ENCODE measurements around the gene STH.

STH gene

GRCh38 chr17:45968732-45969131 is 30.3 kb upstream of the STH start:
- Histone ChIP-seq H3K36me3 (ENCODE audit: control insufficient read depth, insufficient read depth, low read length) (no peaks in the 10 kb centered on the region), H3K4ac (ENCODE audit: low read depth, low read length) (no peak overlapping the region), H3K9ac (ENCODE audit: low read length) (no peak overlapping the region), H4K5ac (ENCODE audit: low read length) (no peak overlapping the region), H3K4me1 (ENCODE audit: control insufficient read depth, low read depth, low read length) (peaks cover 4% of the 10 kb centered on the region), H3K56ac (ENCODE audit: low read length) (no peak overlapping the region), H3K18ac (ENCODE audit: low read length) (no peak overlapping the region), H2BK120ac (ENCODE audit: low read depth, low read length) (no peak overlapping the region), H3K27ac (ENCODE audit: low read depth, low read length) (no peak overlapping the region), H2BK15ac (replicated peaks; ENCODE audit: low read depth) (no peak overlapping the region), H3K4me3 (ENCODE audit: low read length) (no peak overlapping the region), H3K79me1 (ENCODE audit: low read length) (no peaks in the 10 kb centered on the region), H3K23ac (ENCODE audit: low read length) (no peak overlapping the region), H2BK5ac (ENCODE audit: low read length) (no peak overlapping the region), H4K8ac (ENCODE audit: low read depth, low read length) (no peak overlapping the region), H3K4me2 (ENCODE audit: low read length) (no peak overlapping the region), H3K79me2 (ENCODE audit: control insufficient read depth, insufficient read depth, low read length) (no peaks in the 10 kb centered on the region), H2AK5ac (ENCODE audit: low read length) (no peak overlapping the region), H3K27me3 (ENCODE audit: insufficient read depth, low read length, poor library complexity) (no peaks in the 10 kb centered on the region)
- no CpG with 5 or more reads among the region's 2 CpGs for WGBS (ENCODE audit: extremely low coverage, insufficient coverage, low lambda C conversion rate)
- no peak for DNase-seq

GRCh38 chr17:45969726-45970125 is 29.3 kb upstream of the STH start:
- H3K56ac ChIP-seq (ENCODE audit: low read length): no peak overlapping the region
- H3K36me3 ChIP-seq (ENCODE audit: control insufficient read depth, insufficient read depth, low read length): no peaks in the 10 kb centered on the region
- no peaks in the 10 kb centered on the region for H3K79me2 ChIP-seq (ENCODE audit: control insufficient read depth, insufficient read depth, low read length)
- peaks cover 4% of the 10 kb centered on the region for H3K4me1 ChIP-seq (ENCODE audit: control insufficient read depth, low read depth, low read length)
- no peak overlapping the region for H3K9ac ChIP-seq (ENCODE audit: low read length)
- WGBS (ENCODE audit: extremely low coverage, insufficient coverage, low lambda C conversion rate): 100% methylated on average over 2 of the region's 2 CpGs
- H3K27ac ChIP-seq (ENCODE audit: low read depth, low read length): no peak overlapping the region
- H2BK120ac ChIP-seq (ENCODE audit: low read depth, low read length): no peak overlapping the region
- no peak for DNase-seq
- H4K8ac ChIP-seq (ENCODE audit: low read depth, low read length): no peak overlapping the region
- H2BK5ac ChIP-seq (ENCODE audit: low read length): no peak overlapping the region
- no peak overlapping the region for H3K23ac ChIP-seq (ENCODE audit: low read length)
- H3K4ac ChIP-seq (ENCODE audit: low read depth, low read length): no peak overlapping the region
- H2BK15ac ChIP-seq (replicated peaks; ENCODE audit: low read depth): no peak overlapping the region
- no peaks in the 10 kb centered on the region for H3K27me3 ChIP-seq (ENCODE audit: insufficient read depth, low read length, poor library complexity)
- H4K5ac ChIP-seq (ENCODE audit: low read length): no peak overlapping the region
- no peaks in the 10 kb centered on the region for H3K79me1 ChIP-seq (ENCODE audit: low read length)
- H3K4me2 ChIP-seq (ENCODE audit: low read length): no peak overlapping the region
- H3K18ac ChIP-seq (ENCODE audit: low read length): no peak overlapping the region
- no peak overlapping the region for H2AK5ac ChIP-seq (ENCODE audit: low read length)
- no peak overlapping the region for H3K4me3 ChIP-seq (ENCODE audit: low read length)

GRCh38 chr17:45970659-45971058 is 28.4 kb upstream of the STH start:
- no peak overlapping the region for H3K4ac ChIP-seq (ENCODE audit: low read depth, low read length)
- no peak overlapping the region for H3K9ac ChIP-seq (ENCODE audit: low read length)
- no peak overlapping the region for H3K23ac ChIP-seq (ENCODE audit: low read length)
- no peak overlapping the region for H3K18ac ChIP-seq (ENCODE audit: low read length)
- no peaks in the 10 kb centered on the region for H3K79me2 ChIP-seq (ENCODE audit: control insufficient read depth, insufficient read depth, low read length)
- no peaks in the 10 kb centered on the region for H3K79me1 ChIP-seq (ENCODE audit: low read length)
- no peak overlapping the region for H2BK5ac ChIP-seq (ENCODE audit: low read length)
- H3K4me2 ChIP-seq (ENCODE audit: low read length): no peak overlapping the region
- no peak overlapping the region for H4K5ac ChIP-seq (ENCODE audit: low read length)
- no peaks in the 10 kb centered on the region for H3K36me3 ChIP-seq (ENCODE audit: control insufficient read depth, insufficient read depth, low read length)
- no peak overlapping the region for H2BK120ac ChIP-seq (ENCODE audit: low read depth, low read length)
- DNase-seq: no peak
- H3K4me3 ChIP-seq (ENCODE audit: low read length): no peak overlapping the region
- no peaks in the 10 kb centered on the region for H3K27me3 ChIP-seq (ENCODE audit: insufficient read depth, low read length, poor library complexity)
- no peak overlapping the region for H3K27ac ChIP-seq (ENCODE audit: low read depth, low read length)
- no CpG with 5 or more reads among the region's 3 CpGs for WGBS (ENCODE audit: extremely low coverage, insufficient coverage, low lambda C conversion rate)
- no peak overlapping the region for H2AK5ac ChIP-seq (ENCODE audit: low read length)
- H3K4me1 ChIP-seq (ENCODE audit: control insufficient read depth, low read depth, low read length): peaks cover 4% of the 10 kb centered on the region
- H2BK15ac ChIP-seq (replicated peaks; ENCODE audit: low read depth): no peak overlapping the region
- no peak overlapping the region for H3K56ac ChIP-seq (ENCODE audit: low read length)
- H4K8ac ChIP-seq (ENCODE audit: low read depth, low read length): no peak overlapping the region

- Histone ChIP-seq H3K4me3 (ENCODE audit: low read length) (no peak overlapping the region), H4K5ac (ENCODE audit: low read length) (no peak overlapping the region), H2AK5ac (ENCODE audit: low read length) (no peak overlapping the region), H3K4me2 (ENCODE audit: low read length) (no peak overlapping the region), H2BK5ac (ENCODE audit: low read length) (no peak overlapping the region), H2BK15ac (replicated peaks; ENCODE audit: low read depth) (no peak overlapping the region), H3K23ac (ENCODE audit: low read length) (no peak overlapping the region), H3K27me3 (ENCODE audit: insufficient read depth, low read length, poor library complexity) (no peaks in the 10 kb centered on the region), H3K27ac (ENCODE audit: low read depth, low read length) (no peak overlapping the region), H3K9ac (ENCODE audit: low read length) (no peak overlapping the region), H3K18ac (ENCODE audit: low read length) (no peak overlapping the region), H3K4me1 (ENCODE audit: control insufficient read depth, low read depth, low read length) (peaks cover 4% of the 10 kb centered on the region), H3K56ac (ENCODE audit: low read length) (no peak overlapping the region), H2BK120ac (ENCODE audit: low read depth, low read length) (no peak overlapping the region), H4K8ac (ENCODE audit: low read depth, low read length) (no peak overlapping the region), H3K36me3 (ENCODE audit: control insufficient read depth, insufficient read depth, low read length) (no peaks in the 10 kb centered on the region), H3K4ac (ENCODE audit: low read depth, low read length) (no peak overlapping the region), H3K79me2 (ENCODE audit: control insufficient read depth, insufficient read depth, low read length) (no peaks in the 10 kb centered on the region), H3K79me1 (ENCODE audit: low read length) (no peaks in the 10 kb centered on the region)
- no CpG with 5 or more reads among the region's 14 CpGs for WGBS (ENCODE audit: extremely low coverage, insufficient coverage, low lambda C conversion rate)
- DNase-seq: peak; percentile 54
Observed at GRCh38 chr17:45971698-45972141, 27.3 kb upstream of the STH start.

- DNase-seq: no peak
- WGBS (ENCODE audit: extremely low coverage, insufficient coverage, low lambda C conversion rate): no CpG with 5 or more reads among the region's 3 CpGs
Observed at GRCh38 chr17:45972531-45972930, 26.5 kb upstream of the STH start.

DNA sequence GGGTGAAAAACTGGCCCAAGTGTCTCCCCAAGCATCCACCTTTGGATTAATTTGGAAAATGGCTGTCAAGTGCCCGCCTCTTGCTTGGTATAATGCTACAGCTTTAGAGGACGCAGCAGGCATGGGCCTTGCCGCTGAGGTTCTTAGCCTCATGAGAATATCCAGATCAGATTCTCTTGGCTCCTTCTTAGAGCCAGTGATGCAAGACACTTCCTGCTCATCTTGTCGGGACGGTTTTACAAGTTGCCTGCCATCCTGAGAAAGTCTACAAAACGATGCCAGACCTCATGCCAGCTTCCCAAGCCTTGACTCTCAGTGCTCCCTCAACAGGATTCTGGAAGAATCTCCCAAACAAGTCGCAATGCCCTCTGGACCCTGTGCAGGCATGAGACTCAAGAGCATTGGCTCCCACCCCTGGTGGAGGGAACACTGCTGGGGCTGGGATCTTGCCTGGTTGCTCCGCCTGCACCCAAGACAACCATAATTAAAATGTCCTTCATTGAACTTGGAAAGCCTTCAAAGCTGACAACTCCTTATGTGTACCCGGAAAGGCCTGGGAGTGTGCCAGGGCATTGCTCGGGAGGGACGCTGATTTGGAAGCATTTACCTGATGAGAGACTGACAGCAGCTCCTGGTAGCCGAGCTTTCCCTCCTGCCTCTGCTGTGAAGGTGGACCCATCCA is 25.8 kb upstream of the STH start:
- Histone ChIP-seq H4K8ac (ENCODE audit: low read depth, low read length) (no peak overlapping the region), H3K56ac (ENCODE audit: low read length) (no peak overlapping the region), H3K23ac (ENCODE audit: low read length) (no peak overlapping the region), H3K4me3 (ENCODE audit: low read length) (no peak overlapping the region), H2AK5ac (ENCODE audit: low read length) (no peak overlapping the region), H3K4me1 (ENCODE audit: control insufficient read depth, low read depth, low read length) (peaks cover 2% of the 10 kb centered on the region), H3K79me2 (ENCODE audit: control insufficient read depth, insufficient read depth, low read length) (no peaks in the 10 kb centered on the region), H3K9ac (ENCODE audit: low read length) (no peak overlapping the region), H3K4ac (ENCODE audit: low read depth, low read length) (no peak overlapping the region), H2BK120ac (ENCODE audit: low read depth, low read length) (no peak overlapping the region), H3K4me2 (ENCODE audit: low read length) (no peak overlapping the region), H3K27ac (ENCODE audit: low read depth, low read length) (no peak overlapping the region), H2BK15ac (replicated peaks; ENCODE audit: low read depth) (no peak overlapping the region), H3K27me3 (ENCODE audit: insufficient read depth, low read length, poor library complexity) (no peaks in the 10 kb centered on the region), H3K36me3 (ENCODE audit: control insufficient read depth, insufficient read depth, low read length) (no peaks in the 10 kb centered on the region), H2BK5ac (ENCODE audit: low read length) (no peak overlapping the region), H3K18ac (ENCODE audit: low read length) (no peak overlapping the region), H4K5ac (ENCODE audit: low read length) (no peak overlapping the region), H3K79me1 (ENCODE audit: low read length) (no peaks in the 10 kb centered on the region)
- no peak for DNase-seq
- no CpG with 5 or more reads among the region's 12 CpGs for WGBS (ENCODE audit: extremely low coverage, insufficient coverage, low lambda C conversion rate)

More at GRCh38 chr17:45972531-45972930, 26.5 kb upstream of the STH start:
- H2AK5ac ChIP-seq (ENCODE audit: low read length): no peak overlapping the region
- no peaks in the 10 kb centered on the region for H3K27me3 ChIP-seq (ENCODE audit: insufficient read depth, low read length, poor library complexity)
- no peak overlapping the region for H3K56ac ChIP-seq (ENCODE audit: low read length)
- H3K9ac ChIP-seq (ENCODE audit: low read length): no peak overlapping the region
- peaks cover 2% of the 10 kb centered on the region for H3K4me1 ChIP-seq (ENCODE audit: control insufficient read depth, low read depth, low read length)
- no peak overlapping the region for H2BK15ac ChIP-seq (replicated peaks; ENCODE audit: low read depth)
- no peak overlapping the region for H3K4me2 ChIP-seq (ENCODE audit: low read length)
- no peaks in the 10 kb centered on the region for H3K79me2 ChIP-seq (ENCODE audit: control insufficient read depth, insufficient read depth, low read length)
- no peak overlapping the region for H4K8ac ChIP-seq (ENCODE audit: low read depth, low read length)
- no peak overlapping the region for H3K4ac ChIP-seq (ENCODE audit: low read depth, low read length)
- no peak overlapping the region for H4K5ac ChIP-seq (ENCODE audit: low read length)
- H2BK5ac ChIP-seq (ENCODE audit: low read length): no peak overlapping the region
- H3K27ac ChIP-seq (ENCODE audit: low read depth, low read length): no peak overlapping the region
- no peak overlapping the region for H2BK120ac ChIP-seq (ENCODE audit: low read depth, low read length)
- no peak overlapping the region for H3K23ac ChIP-seq (ENCODE audit: low read length)
- no peaks in the 10 kb centered on the region for H3K79me1 ChIP-seq (ENCODE audit: low read length)
- no peak overlapping the region for H3K4me3 ChIP-seq (ENCODE audit: low read length)
- no peak overlapping the region for H3K18ac ChIP-seq (ENCODE audit: low read length)
- no peaks in the 10 kb centered on the region for H3K36me3 ChIP-seq (ENCODE audit: control insufficient read depth, insufficient read depth, low read length)

Data from mesendoderm (in vitro differentiated cells).